Measurements from ENCODE around the gene CEP57L1. TPM values are rescaled to one million over a fixed set of nuclear protein-coding genes. Genes with fewer than 3 reads are reported as not detected.

Gene CEP57L1
- total and polyA plus RNA-seq, 10 of the 15 experiments (the other 5 are each of a cell fraction or from before 2014, with no cell fraction given): 12.7 to 30.5 (median 21.9) TPM

DNA sequence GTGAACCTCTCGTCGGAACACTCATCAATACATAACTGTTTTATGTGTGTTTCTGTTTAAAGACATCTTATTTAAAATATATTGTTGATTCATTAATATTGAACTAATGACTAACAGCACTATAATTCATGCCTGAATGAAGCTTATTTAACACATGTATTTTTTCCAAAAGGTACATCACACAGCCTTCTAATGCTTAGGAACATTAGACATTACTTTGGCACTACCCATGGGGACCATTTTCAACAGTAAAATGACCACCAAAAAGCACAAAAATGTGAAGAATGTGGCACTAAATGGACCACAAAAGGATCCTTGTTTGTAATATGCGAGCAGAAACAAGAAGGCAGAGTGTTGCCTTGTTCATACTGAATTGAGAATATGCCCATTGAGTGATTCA is 109.2 kb downstream of the CEP57L1 start (continued):
- TF ChIP-seq, protein P1, sequence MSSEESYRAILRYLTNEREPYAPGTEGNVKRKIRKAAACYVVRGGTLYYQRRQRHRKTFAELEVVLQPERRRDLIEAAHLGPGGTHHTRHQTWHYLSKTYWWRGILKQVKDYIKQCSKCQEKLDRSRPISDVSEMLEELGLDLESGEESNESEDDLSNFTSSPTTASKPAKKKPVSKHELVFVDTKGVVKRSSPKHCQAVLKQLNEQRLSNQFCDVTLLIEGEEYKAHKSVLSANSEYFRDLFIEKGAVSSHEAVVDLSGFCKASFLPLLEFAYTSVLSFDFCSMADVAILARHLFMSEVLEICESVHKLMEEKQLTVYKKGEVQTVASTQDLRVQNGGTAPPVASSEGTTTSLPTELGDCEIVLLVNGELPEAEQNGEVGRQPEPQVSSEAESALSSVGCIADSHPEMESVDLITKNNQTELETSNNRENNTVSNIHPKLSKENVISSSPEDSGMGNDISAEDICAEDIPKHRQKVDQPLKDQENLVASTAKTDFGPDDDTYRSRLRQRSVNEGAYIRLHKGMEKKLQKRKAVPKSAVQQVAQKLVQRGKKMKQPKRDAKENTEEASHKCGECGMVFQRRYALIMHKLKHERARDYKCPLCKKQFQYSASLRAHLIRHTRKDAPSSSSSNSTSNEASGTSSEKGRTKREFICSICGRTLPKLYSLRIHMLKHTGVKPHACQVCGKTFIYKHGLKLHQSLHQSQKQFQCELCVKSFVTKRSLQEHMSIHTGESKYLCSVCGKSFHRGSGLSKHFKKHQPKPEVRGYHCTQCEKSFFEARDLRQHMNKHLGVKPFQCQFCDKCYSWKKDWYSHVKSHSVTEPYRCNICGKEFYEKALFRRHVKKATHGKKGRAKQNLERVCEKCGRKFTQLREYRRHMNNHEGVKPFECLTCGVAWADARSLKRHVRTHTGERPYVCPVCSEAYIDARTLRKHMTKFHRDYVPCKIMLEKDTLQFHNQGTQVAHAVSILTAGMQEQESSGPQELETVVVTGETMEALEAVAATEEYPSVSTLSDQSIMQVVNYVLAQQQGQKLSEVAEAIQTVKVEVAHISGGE (CRISPR knock-in tag; IDR thresholded peaks at IDR 0.05): no peak
- TF ChIP-seq, protein P2, sequence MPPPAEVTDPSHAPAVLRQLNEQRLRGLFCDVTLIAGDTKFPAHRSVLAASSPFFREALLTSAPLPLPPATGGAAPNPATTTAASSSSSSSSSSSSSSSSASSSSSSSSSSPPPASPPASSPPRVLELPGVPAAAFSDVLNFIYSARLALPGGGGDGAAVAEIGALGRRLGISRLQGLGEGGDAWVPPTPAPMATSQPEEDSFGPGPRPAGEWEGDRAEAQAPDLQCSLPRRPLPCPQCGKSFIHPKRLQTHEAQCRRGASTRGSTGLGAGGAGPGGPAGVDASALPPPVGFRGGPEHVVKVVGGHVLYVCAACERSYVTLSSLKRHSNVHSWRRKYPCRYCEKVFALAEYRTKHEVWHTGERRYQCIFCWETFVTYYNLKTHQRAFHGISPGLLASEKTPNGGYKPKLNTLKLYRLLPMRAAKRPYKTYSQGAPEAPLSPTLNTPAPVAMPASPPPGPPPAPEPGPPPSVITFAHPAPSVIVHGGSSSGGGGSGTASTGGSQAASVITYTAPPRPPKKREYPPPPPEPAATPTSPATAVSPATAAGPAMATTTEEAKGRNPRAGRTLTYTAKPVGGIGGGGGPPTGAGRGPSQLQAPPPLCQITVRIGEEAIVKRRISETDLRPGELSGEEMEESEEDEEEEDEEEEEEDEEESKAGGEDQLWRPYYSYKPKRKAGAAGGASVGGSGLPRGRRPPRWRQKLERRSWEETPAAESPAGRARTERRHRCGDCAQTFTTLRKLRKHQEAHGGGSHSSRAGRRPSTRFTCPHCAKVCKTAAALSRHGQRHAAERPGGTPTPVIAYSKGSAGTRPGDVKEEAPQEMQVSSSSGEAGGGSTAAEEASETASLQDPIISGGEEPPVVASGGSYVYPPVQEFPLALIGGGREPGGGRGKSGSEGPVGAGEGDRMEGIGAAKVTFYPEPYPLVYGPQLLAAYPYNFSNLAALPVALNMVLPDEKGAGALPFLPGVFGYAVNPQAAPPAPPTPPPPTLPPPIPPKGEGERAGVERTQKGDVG (CRISPR knock-in tag; IDR thresholded peaks at IDR 0.05): no peak
- no peak for TF ChIP-seq PAX5 (IDR thresholded peaks at IDR 0.05; ENCODE audit: borderline replicate concordance, low read depth, low read length)
- TF ChIP-seq, protein P3, sequence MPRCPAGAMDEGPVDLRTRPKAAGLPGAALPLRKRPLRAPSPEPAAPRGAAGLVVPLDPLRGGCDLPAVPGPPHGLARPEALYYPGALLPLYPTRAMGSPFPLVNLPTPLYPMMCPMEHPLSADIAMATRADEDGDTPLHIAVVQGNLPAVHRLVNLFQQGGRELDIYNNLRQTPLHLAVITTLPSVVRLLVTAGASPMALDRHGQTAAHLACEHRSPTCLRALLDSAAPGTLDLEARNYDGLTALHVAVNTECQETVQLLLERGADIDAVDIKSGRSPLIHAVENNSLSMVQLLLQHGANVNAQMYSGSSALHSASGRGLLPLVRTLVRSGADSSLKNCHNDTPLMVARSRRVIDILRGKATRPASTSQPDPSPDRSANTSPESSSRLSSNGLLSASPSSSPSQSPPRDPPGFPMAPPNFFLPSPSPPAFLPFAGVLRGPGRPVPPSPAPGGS (IDR thresholded peaks at IDR 0.05; ENCODE audit: borderline replicate concordance, insufficient read depth, low read depth, low read length, poor library complexity, severe bottlenecking): no peak
